ENCODE measurements around the gene LSM14B. TPM values are rescaled to one million over a fixed set of nuclear protein-coding genes. Genes with fewer than 3 reads are reported as not detected.

The LSM14B gene
- total RNA-seq, 1 donor from 2014 or later = 27.6 TPM

GRCh38 chr20:62131560-62132320 lies 9.5 kb downstream of the LSM14B start:
- intact Hi-C loops (cut with DNase I) = no loop called here
- Histone ChIP-seq H3K4me1 (no peaks in the 10 kb centered on the region), H3K27ac (no peak overlapping the region), H3K27me3 (no peaks in the 10 kb centered on the region), H3K9me3 (no peaks in the 10 kb centered on the region), H3K4me3 (no peak overlapping the region), H3K36me3 (peaks cover 54 to 96% of the 10 kb centered on the region in 2 donors)
- TF ChIP-seq CTCF (IDR thresholded peaks at IDR 0.05) = no peak
- no peak for DNase-seq (ENCODE audit: low spot score in 2 of 2)

- Histone ChIP-seq H3K36me3 (peaks cover 55 to 96% of the 10 kb centered on the region in 2 donors), H3K4me3 (no peak overlapping the region), H3K4me1 (no peaks in the 10 kb centered on the region), H3K27ac (peak overlapping the region in 1 of 2 donors; percentile 52), H3K9me3 (no peaks in the 10 kb centered on the region), H3K27me3 (no peaks in the 10 kb centered on the region)
- intact Hi-C loops (cut with DNase I) = no loop called here
- no peak for TF ChIP-seq CTCF (IDR thresholded peaks at IDR 0.05)
- no peak for DNase-seq (ENCODE audit: low spot score in 2 of 2)
Observed at GRCh38 chr20:62132421-62132820, 10.1 kb downstream of the LSM14B start.

GRCh38 chr20:62133051-62133845 lies 11.0 kb downstream of the LSM14B start:
- Histone ChIP-seq H3K4me1 (no peaks in the 10 kb centered on the region), H3K9me3 (no peaks in the 10 kb centered on the region), H3K36me3 (peaks cover 55 to 96% of the 10 kb centered on the region in 2 donors), H3K27ac (peak overlapping the region in 1 of 2 donors; percentile 52), H3K27me3 (no peaks in the 10 kb centered on the region), H3K4me3 (no peak overlapping the region)
- TF ChIP-seq CTCF (IDR thresholded peaks at IDR 0.05) = no peak
- peak in 1 of 2 donors; percentile 73 for DNase-seq (ENCODE audit: low spot score in 2 of 2)
- intact Hi-C loops (cut with DNase I) = no loop called here

GRCh38 chr20:62133864-62134263 lies 11.6 kb downstream of the LSM14B start:
- no peak for DNase-seq (ENCODE audit: low spot score in 2 of 2)
- H3K9me3 ChIP-seq = no peaks in the 10 kb centered on the region
- intact Hi-C loops (cut with DNase I) = no loop called here
- H3K4me3 ChIP-seq = no peak overlapping the region
- no peaks in the 10 kb centered on the region for H3K4me1 ChIP-seq
- TF ChIP-seq CTCF (IDR thresholded peaks at IDR 0.05) = no peak
- no peak overlapping the region for H3K27ac ChIP-seq
- peaks cover 55 to 96% of the 10 kb centered on the region in 2 donors for H3K36me3 ChIP-seq
- no peaks in the 10 kb centered on the region for H3K27me3 ChIP-seq

GRCh38 chr20:62134735-62135231 lies 12.5 kb downstream of the LSM14B start:
- peak overlapping the region; percentile 17 to 60 for H3K27ac ChIP-seq
- DNase-seq (ENCODE audit: low spot score in 2 of 2) = peak in 1 of 2 donors; percentile 71
- no peaks in the 10 kb centered on the region for H3K27me3 ChIP-seq
- no peak for TF ChIP-seq CTCF (IDR thresholded peaks at IDR 0.05)
- no peaks in the 10 kb centered on the region for H3K4me1 ChIP-seq
- no peaks in the 10 kb centered on the region for H3K9me3 ChIP-seq
- H3K36me3 ChIP-seq = peaks cover 55 to 96% of the 10 kb centered on the region in 2 donors
- intact Hi-C loops (cut with DNase I) = no loop called here
- H3K4me3 ChIP-seq = no peak overlapping the region
